ENCODE data around the gene ZBTB5. TPM values are rescaled to one million over a fixed set of nuclear protein-coding genes. Genes with fewer than 3 reads are reported as not detected.
A peak's percentile ranks its signal among the peaks of the same experiment; 100 is the strongest.

ZBTB5 gene
- total and polyA plus RNA-seq, 4 donors: 3.2 to 21.9 (median 8.3) TPM

DNA sequence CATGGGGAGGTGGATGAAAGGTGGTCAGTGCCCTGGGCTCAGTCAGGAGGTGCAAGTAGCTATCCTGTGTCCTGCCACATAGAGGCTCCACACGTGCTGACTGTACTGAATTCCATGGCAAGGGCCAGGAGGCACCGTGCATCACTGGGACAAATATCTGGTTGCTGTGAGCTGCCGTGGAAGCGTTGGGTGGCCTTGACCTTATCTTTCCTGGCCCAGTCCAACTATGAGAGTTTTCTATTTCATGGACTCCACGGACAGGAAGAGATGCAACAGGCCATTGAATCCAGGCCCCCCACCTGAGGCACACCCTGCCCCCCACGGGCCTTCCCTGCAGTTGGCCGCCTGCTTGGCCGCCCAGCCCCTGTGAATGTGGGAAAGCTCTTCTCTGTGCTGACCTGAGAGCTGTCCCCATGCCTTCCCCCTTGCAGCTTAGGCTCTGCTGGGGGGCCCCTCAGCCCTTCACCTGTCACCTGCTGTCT, 41.0 kb downstream of the ZBTB5 start:
- H3K9ac ChIP-seq (ENCODE audit: insufficient read depth in 1 of 2, low read length in 2 of 2): no peak overlapping the region
- H3K4me1 ChIP-seq (ENCODE audit: control insufficient read depth in 5 of 5, insufficient read depth in 5 of 5, low read length in 5 of 5): peaks cover 0 to 23% (median 14%) of the 10 kb centered on the region in 5 donors
- ATAC-seq (ENCODE audit: insufficient read depth, low FRiP score): no peak
- H3K4me3 ChIP-seq: no peak overlapping the region
- H3K36me3 ChIP-seq (ENCODE audit: control insufficient read depth in 4 of 4, insufficient read depth in 4 of 4, low read length in 4 of 4): peaks cover 0 to 29% (median 11%) of the 10 kb centered on the region in 4 donors
- TF ChIP-seq, protein P1, sequence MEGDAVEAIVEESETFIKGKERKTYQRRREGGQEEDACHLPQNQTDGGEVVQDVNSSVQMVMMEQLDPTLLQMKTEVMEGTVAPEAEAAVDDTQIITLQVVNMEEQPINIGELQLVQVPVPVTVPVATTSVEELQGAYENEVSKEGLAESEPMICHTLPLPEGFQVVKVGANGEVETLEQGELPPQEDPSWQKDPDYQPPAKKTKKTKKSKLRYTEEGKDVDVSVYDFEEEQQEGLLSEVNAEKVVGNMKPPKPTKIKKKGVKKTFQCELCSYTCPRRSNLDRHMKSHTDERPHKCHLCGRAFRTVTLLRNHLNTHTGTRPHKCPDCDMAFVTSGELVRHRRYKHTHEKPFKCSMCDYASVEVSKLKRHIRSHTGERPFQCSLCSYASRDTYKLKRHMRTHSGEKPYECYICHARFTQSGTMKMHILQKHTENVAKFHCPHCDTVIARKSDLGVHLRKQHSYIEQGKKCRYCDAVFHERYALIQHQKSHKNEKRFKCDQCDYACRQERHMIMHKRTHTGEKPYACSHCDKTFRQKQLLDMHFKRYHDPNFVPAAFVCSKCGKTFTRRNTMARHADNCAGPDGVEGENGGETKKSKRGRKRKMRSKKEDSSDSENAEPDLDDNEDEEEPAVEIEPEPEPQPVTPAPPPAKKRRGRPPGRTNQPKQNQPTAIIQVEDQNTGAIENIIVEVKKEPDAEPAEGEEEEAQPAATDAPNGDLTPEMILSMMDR (IDR thresholded peaks at IDR 0.05; ENCODE audit: control extremely low read depth, extremely low read depth): no peak
- H3K9me3 ChIP-seq (ENCODE audit: control insufficient read depth in 4 of 4, insufficient read depth in 3 of 4, low read length in 3 of 4): no peaks in the 10 kb centered on the region
- WGBS, 2 donors: 79 to 87% methylated on average over 8 of the region's 8 CpGs
- H3K27ac ChIP-seq (ENCODE audit: low read depth in 1 of 2, low read length in 1 of 2): no peak overlapping the region
- H3K27me3 ChIP-seq (ENCODE audit: control insufficient read depth in 3 of 3, insufficient read depth in 3 of 3, low read length in 2 of 3): no peaks in the 10 kb centered on the region
- DNase-seq: no peak

DNA sequence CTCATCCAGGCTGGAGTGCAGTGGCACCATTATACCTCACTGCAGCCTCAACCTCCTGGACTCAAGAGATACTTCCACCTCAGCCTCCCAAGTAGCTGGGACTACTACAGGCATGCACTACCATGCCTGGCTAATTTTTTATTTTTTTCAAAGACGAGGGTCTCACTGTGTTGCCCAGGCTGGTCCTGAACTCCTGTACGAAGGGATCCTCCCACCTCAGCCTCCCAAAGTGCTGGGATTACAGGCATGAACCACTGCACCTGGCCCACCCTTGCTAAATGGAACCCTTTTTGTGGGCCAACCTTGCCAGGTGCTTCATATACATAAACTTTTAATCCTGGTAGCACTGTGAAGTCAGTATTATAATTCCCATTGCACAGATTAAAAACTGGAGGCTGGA, 41.7 kb downstream of the ZBTB5 start:
- Histone ChIP-seq H3K4me1 (ENCODE audit: control insufficient read depth in 5 of 5, insufficient read depth in 5 of 5, low read length in 5 of 5) (peaks cover 0 to 23% (median 14%) of the 10 kb centered on the region in 5 donors), H3K9me3 (ENCODE audit: control insufficient read depth in 4 of 4, insufficient read depth in 3 of 4, low read length in 3 of 4) (no peaks in the 10 kb centered on the region), H3K27me3 (ENCODE audit: control insufficient read depth in 3 of 3, insufficient read depth in 3 of 3, low read length in 2 of 3) (no peaks in the 10 kb centered on the region), H3K36me3 (ENCODE audit: control insufficient read depth in 4 of 4, insufficient read depth in 4 of 4, low read length in 4 of 4) (peaks cover 0 to 22% (median 11%) of the 10 kb centered on the region in 4 donors), H3K4me3 (peak overlapping the region; percentile 8), H3K9ac (ENCODE audit: insufficient read depth in 1 of 2, low read length in 2 of 2) (peak overlapping the region; percentile 73 to 74), H3K27ac (ENCODE audit: low read depth in 1 of 2, low read length in 1 of 2) (no peak overlapping the region)
- WGBS, 2 donors: 70 to 86% methylated on average over 2 of the region's 2 CpGs
- no peak for DNase-seq
- no peak for ATAC-seq (ENCODE audit: insufficient read depth, low FRiP score)
- TF ChIP-seq, protein P1 (IDR thresholded peaks at IDR 0.05; ENCODE audit: control extremely low read depth, extremely low read depth): no peak

DNA sequence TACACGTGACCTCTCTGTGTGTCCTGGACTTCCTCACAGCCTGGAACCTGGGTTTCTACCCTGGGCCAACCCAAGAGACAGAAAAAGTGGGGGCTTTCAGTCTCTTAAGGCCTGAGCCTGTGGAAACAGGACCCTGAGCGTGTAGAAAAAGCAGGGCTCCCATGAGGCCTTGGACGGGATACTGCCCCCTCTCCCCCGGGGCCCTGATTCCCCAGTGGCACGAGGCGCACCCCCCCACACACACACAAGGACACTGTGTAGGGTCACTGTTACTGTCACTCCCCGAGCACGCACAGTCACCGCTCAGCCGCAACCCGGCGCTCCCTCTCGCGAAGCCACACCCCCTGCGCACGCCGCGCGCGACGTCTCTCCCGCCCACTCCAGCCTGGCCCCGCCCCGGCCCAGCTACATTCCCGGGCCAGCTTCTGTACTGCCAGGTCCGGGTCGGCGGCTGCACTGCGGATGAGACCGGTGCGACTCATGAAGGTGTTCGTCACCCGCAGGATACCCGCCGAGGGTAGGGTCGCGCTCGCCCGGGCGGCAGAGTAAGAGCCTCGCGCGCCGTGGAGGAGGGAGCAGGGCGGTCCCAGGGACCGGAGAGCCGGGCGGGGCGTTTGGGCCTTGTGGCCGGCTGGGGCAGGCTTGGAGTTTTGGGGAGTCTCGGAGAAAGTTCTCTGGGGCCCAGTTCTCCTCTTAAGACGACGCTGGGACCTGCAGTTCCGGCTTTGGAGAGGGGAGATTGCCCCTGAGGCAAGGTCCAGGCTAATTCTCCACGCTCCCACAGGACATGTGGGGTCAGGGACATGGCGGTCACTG, 42.8 kb downstream of the ZBTB5 start, which contains the start of gene GRHPR:
TSS of gene GRHPR (plus strand) at position 408 of the 816 bp plus-strand sequence. CDS start at position 463, 55 bp downstream.
- H3K36me3 ChIP-seq (ENCODE audit: control insufficient read depth in 4 of 4, insufficient read depth in 4 of 4, low read length in 4 of 4): peaks cover 0 to 14% (median 8%) of the 10 kb centered on the region in 4 donors
- peaks cover 0 to 23% (median 14%) of the 10 kb centered on the region in 5 donors for H3K4me1 ChIP-seq (ENCODE audit: control insufficient read depth in 5 of 5, insufficient read depth in 5 of 5, low read length in 5 of 5)
- H3K9ac ChIP-seq (ENCODE audit: insufficient read depth in 1 of 2, low read length in 2 of 2): peak within 1 kb of the TSS; percentile 75 to 82
- peak within 1 kb of the TSS; percentile 90 to 97 for H3K27ac ChIP-seq (ENCODE audit: low read depth in 1 of 2, low read length in 1 of 2)
- no peaks in the 10 kb centered on the region for H3K9me3 ChIP-seq (ENCODE audit: control insufficient read depth in 4 of 4, insufficient read depth in 3 of 4, low read length in 3 of 4)
- ATAC-seq (ENCODE audit: insufficient read depth, low FRiP score) (peak; percentile 99), DNase-seq (peak; percentile 81 to 85 (median 83))
- peak within 1 kb of the TSS; percentile 76 for H3K4me3 ChIP-seq
- H3K27me3 ChIP-seq (ENCODE audit: control insufficient read depth in 3 of 3, insufficient read depth in 3 of 3, low read length in 2 of 3): no peaks in the 10 kb centered on the region
- WGBS, 2 donors: 0 to 1% methylated on average over 56 of the region's 56 CpGs
- TF ChIP-seq, protein P1 (IDR thresholded peaks at IDR 0.05; ENCODE audit: control extremely low read depth, extremely low read depth): no peak

Data from lung (tissue), 12 donors.